Ishikawa (cell line): ENCODE results near the gene PIGA.

Source experiments
- CEBPB ChIP-seq: IDR thresholded peaks from 2 replicates; pipeline ENCODE4 v1.6.1; 2012
- CREB1 ChIP-seq: IDR thresholded peaks from 2 replicates; pipeline ENCODE4 v1.6.1; 2012; ENCODE audit warnings: low read depth
- EGR1 ChIP-seq: IDR thresholded peaks from 2 replicates; pipeline ENCODE4 v1.6.1; 2012
- EP300 ChIP-seq: IDR thresholded peaks from 2 replicates; pipeline ENCODE4 v1.6.1; 2012; ENCODE audit warnings: borderline replicate concordance
- FOXM1 ChIP-seq: IDR thresholded peaks from 2 replicates; pipeline ENCODE4 v1.6.1; 2012; ENCODE audit warnings: low read depth, borderline replicate concordance
- NFIC ChIP-seq: IDR thresholded peaks from 2 replicates; pipeline ENCODE4 v1.6.1; 2012
- RAD21 ChIP-seq: IDR thresholded peaks from 2 replicates; pipeline ENCODE4 v1.6.1; 2012; ENCODE audit warnings: low read depth
- REST ChIP-seq: IDR thresholded peaks from 2 replicates; pipeline ENCODE4 v1.6.1; 2012; ENCODE audit warnings: low read depth, mild to moderate bottlenecking
- TAF1 ChIP-seq: IDR thresholded peaks from 2 replicates; pipeline ENCODE4 v1.6.1; 2012; ENCODE audit warnings: low read depth, mild to moderate bottlenecking
- TCF12 ChIP-seq: IDR thresholded peaks from 2 replicates; pipeline ENCODE4 v1.6.1; 2012; ENCODE audit warnings: low read depth
- TEAD4 ChIP-seq: IDR thresholded peaks from 2 replicates; pipeline ENCODE4 v1.6.1; 2012
- USF1 ChIP-seq: IDR thresholded peaks from 2 replicates; pipeline ENCODE4 v1.6.1; 2012

Gene PIGA

GRCh38 chrX:15292861-15293260 lies 42.5 kb downstream of the PIGA start:
- TF ChIP-seq TCF12 = no peak

- no peak for TF ChIP-seq TAF1
- no peak for TF ChIP-seq FOXM1
- TF ChIP-seq CREB1 = no peak
- no peak for TF ChIP-seq NFIC
- TF ChIP-seq USF1 = no peak
- no peak for TF ChIP-seq RAD21
Measured at GRCh38 chrX:15277604-15278003, 57.7 kb downstream of the PIGA start.

GRCh38 chrX:15274946-15275345 lies 60.4 kb downstream of the PIGA start:
- TF ChIP-seq EP300 = no peak
- no peak for TF ChIP-seq TEAD4
- TF ChIP-seq NFIC = no peak
- TF ChIP-seq CEBPB = no peak
- TF ChIP-seq USF1 = no peak
- no peak for TF ChIP-seq FOXM1
- no peak for TF ChIP-seq TAF1

GRCh38 chrX:15271757-15272156 lies 63.6 kb downstream of the PIGA start:
- TF ChIP-seq USF1 = no peak
- TF ChIP-seq CEBPB = no peak
- TF ChIP-seq RAD21 = no peak
- no peak for TF ChIP-seq CREB1
- no peak for TF ChIP-seq TAF1
- no peak for TF ChIP-seq REST

- no peak for TF ChIP-seq EGR1
- TF ChIP-seq TCF12 = no peak
- TF ChIP-seq USF1 = no peak
Measured at GRCh38 chrX:15269618-15270521, 65.5 kb downstream of the PIGA start, which contains the start of gene ASB9. TSS of gene ASB9 (minus strand) at chrX:15270083. CDS start at chrX:15269874, 209 bp downstream.
